ENCODE measurements around the gene SIGLEC7.

GRCh38 chr19:51124729-51125128, 17.4 kb upstream of the SIGLEC7 start, which contains the start of gene SIGLEC9:
- TF ChIP-seq POLR2A (IDR thresholded peaks at IDR 0.05) (peak in 2 of 3 donors; percentile 17 to 63), CTCF (IDR thresholded peaks at IDR 0.05) (no peak)
